Measurements from ENCODE around the gene PPP1R18. TPM values are rescaled to one million over a fixed set of nuclear protein-coding genes. Genes with fewer than 3 reads are reported as not detected.

Gene PPP1R18
- total and polyA plus RNA-seq, 9 of the 15 experiments (the other 6 are each of a cell fraction or from before 2014, with no cell fraction given), result 12.0 to 99.2 (median 42.6) TPM

GRCh38 chr6:30735668-30736314 is 49.3 kb upstream of the PPP1R18 start:
- no peak overlapping the region for H2AFZ ChIP-seq (ENCODE audit: low read depth, low read length)

More at GRCh38 chr6:30735668-30736314, 49.3 kb upstream of the PPP1R18 start:
- no peak overlapping the region for H3K4me2 ChIP-seq (ENCODE audit: insufficient read depth, low read length)
- 0 out of 2 replicates have a peak, but pooled peaks cover under 1% of the 10 kb centered on the region for H4K20me1 ChIP-seq (replicated peaks; ENCODE audit: control insufficient read depth, insufficient read depth, low read length)
- no peak overlapping the region for H3K9ac ChIP-seq (ENCODE audit: insufficient read depth in 1 of 2, low read depth in 2 of 2, low read length in 2 of 2)
- H3K27ac ChIP-seq (ENCODE audit: extremely low read depth, low read depth, low read length), result no peak overlapping the region
- BruUV-seq (replicated peaks), result no TSS peak
- H3K36me3 ChIP-seq (ENCODE audit: control insufficient read depth, insufficient read depth, low read length), result peaks cover 84% of the 10 kb centered on the region
- WGBS (ENCODE audit: insufficient coverage, low coverage, missing lambda C conversion rate), result 92% methylated on average over 8 of the region's 8 CpGs
- intact Hi-C loops (cut with micrococcal nuclease) (no loop called here), in situ Hi-C loops (cut with MboI) (no loop called here)
- H3K27me3 ChIP-seq (ENCODE audit: control insufficient read depth in 2 of 2, insufficient read depth in 2 of 2, low read length in 2 of 2), result no peaks in the 10 kb centered on the region
- no peak for ATAC-seq
- peaks cover 5% of the 10 kb centered on the region for H3K9me1 ChIP-seq (ENCODE audit: control insufficient read depth, insufficient read depth, low read length)
- POLR2A ChIA-PET, result interaction anchor here (0.9 to 5.0 kb wide), 2 partner anchors 10 to 77 kb away, joined by 3 to 27 read pairs; no protein-coding TSS in a partner anchor
- peaks cover 32% of the 10 kb centered on the region for H3K79me2 ChIP-seq (ENCODE audit: control insufficient read depth, insufficient read depth, low read length)
- TF ChIP-seq TAF7 (tag; IDR thresholded peaks at IDR 0.05) (no peak), ZFP1 (CRISPR knock-in tag; IDR thresholded peaks at IDR 0.05) (no peak), POLR2H (tag; IDR thresholded peaks at IDR 0.05; ENCODE audit: low read depth) (no peak), ZNF280B (CRISPR knock-in tag; IDR thresholded peaks at IDR 0.05) (no peak), XRCC4 (IDR thresholded peaks at IDR 0.05; ENCODE audit: extremely low read depth, insufficient read depth, insufficient read length) (no peak), ETV5 (CRISPR knock-in tag; IDR thresholded peaks at IDR 0.05; ENCODE audit: low read depth) (no peak)
- H3K9me3 ChIP-seq (replicated peaks; ENCODE audit: control insufficient read depth, insufficient read depth, low read depth, low read length), result no peaks in the 10 kb centered on the region
- CTCF ChIA-PET (ENCODE audit: low intra/inter-chr PET ratio), result no interaction called here
- no peak for FAIRE-seq
- H3K4me3 ChIP-seq, result no peak overlapping the region
- peaks cover 12 to 23% of the 10 kb centered on the region in 2 experiments for H3K4me1 ChIP-seq (replicated peaks in 1 of 2; ENCODE audit: control insufficient read depth in 2 of 2, insufficient read depth in 2 of 2, low read length in 2 of 2)
- DNase-seq (ENCODE audit: extremely low read depth in 1 of 4, low spot score in 3 of 4), result no peak
